ENCODE results near the gene RBMS1.

Gene RBMS1, protein sequence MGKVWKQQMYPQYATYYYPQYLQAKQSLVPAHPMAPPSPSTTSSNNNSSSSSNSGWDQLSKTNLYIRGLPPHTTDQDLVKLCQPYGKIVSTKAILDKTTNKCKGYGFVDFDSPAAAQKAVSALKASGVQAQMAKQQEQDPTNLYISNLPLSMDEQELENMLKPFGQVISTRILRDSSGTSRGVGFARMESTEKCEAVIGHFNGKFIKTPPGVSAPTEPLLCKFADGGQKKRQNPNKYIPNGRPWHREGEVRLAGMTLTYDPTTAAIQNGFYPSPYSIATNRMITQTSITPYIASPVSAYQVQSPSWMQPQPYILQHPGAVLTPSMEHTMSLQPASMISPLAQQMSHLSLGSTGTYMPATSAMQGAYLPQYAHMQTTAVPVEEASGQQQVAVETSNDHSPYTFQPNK

DNA sequence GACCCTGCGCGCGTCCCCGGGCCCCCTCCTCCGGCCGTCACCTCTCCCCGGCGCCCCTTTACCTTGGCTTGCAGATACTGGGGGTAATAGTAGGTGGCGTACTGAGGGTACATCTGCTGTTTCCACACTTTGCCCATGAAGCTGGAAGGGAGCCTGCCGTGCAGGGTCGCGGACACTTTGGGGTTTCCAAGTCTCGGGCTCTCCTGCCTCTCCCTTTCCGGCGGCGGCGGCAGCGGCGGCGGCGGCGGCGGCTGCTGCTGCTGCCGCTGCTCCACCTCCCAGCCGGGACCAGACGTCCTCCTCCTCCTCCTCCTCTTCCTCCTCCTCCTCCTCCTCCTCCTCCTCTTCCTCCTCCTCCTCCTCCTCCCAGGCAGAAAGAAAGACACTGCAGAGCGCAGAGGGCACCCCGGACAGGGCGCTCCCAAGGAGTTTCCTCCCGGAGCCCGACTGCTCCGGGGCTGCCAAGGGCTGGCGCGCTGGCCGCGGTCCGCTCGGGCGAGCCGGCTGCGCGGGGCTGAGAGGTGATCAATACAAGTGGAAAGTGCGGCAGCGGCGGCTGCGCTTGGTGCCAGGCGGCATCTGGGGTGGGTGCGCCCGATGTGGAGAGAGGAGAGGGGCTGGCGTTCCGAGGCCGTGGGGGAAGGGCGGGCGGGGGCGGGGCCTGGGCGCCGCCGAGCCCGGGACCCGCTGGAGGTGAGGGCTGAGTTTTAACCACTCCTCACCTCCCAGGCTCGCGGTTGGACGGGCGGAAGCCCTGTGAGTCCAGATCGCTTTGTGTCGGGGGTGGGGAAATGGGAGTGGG is at the start of gene RBMS1:
RBMS1 (minus strand) TSS at position 581 of the 802 bp plus-strand sequence; CDS start at position 137, 444 bp downstream.
- DNase-seq = no peak

DNA sequence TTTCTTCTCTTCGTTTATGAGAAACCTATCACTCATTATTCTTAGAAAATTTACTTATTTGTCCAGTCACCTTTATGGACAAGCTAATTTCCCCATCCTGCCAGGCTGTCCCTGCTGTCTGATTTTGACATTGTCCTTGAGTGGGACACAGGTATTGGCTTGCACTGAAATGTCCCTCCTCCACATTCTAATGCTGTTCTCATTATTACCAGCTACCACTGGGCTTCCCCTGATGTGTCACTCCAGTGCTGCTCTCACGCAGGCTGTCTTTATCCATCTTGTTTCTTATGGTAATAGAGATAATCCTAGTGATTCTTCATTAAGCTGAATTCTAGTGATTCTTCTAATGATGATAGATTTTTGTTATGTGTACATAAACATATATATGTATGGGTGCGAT is 48.1 kb upstream of the RBMS1 start:
- DNase-seq = no peak

DNA sequence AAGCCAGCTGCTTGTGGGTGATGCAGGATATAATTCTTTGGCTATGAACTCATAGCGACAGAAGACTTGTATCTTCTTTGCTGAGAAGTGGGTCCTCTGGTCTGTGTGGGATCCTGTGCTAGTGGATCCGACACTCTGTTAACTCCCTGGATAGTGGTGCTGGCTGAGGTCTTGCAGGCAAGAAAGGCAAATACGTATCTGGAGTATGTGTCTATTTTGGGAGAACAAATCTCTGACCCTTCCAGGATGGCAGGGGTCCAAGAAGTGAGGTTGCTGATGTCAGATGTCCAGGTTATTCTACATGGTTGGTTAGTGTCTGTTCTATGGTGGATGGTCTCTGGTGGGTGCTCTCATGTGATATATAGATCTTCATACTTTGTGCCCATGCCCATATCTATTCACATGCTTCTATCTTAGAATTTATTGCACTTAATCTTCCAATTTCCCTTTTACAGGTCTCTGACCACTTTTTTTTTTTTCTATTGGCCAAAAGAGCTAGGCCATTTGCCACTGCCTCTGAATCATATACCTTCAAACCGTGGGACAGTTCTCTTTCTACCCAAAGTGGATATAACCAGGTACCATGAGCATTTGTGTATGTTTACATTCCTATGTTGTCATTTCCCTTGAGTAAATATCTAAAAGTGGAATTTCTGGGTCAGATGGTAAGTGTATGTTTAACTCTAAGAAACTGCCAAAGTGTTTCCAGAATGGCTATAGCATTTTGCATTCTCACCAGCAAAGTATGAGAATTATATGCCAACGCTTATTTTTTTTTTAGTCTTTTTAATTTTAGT is 45.1 kb upstream of the RBMS1 start:
- no peak for DNase-seq

DNA sequence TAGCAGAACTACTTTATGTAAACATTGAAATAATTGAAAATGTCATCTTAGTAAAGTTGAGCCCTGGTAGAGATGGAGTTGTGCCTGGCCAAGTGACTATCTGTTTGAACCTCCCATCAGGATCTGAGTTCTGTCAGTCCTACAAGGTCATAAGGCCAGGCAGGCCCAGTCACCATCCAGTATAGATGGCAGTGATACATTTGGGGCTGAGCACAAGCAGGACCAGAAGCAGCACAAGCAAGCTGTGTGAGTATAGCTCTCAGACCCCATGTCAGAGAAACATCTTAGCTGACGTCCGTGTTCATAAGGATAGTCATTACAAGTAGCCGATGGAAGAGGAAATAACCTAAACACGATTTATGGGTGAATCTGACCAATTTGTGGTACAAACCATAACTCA is 44.5 kb upstream of the RBMS1 start:
- DNase-seq = no peak

DNA sequence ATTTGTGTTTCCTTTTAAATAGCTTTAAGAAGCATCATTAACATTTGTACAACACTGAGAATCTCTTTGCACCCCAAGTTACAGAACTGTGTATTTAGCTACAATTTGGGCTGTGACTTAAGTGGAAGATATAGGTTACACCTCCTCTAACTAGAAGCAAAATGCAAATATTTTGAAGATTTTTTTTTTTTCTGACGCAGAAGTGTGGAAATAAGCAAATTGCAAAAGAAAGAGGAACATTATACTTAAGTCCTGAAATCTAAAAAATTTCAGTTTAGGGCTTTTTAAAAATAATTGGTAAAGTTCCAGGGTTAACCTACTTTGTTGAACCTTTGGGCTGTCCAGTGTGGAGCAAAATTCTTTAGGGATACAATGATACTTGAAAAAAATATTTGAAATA is 41.4 kb upstream of the RBMS1 start:
- DNase-seq = no peak

DNA sequence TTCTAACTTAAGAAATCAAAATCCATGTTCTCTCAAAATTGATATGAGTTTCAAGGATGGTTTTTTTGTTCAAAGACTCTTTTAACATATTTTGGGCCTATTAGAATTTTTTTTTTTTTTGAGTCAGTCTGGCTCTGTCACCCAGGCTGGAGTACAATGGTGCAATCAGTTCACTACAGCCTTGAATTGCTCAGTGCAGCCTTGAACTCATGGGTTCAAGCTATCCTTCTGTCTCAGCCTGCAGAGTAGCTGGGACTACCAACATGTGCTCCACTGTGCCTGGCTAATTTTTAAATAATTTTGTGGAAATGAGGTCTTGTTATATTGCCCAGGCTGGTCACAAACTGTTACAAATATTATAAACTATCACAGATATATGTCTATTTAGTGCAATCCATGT is 40.6 kb upstream of the RBMS1 start:
- no peak for DNase-seq

DNA sequence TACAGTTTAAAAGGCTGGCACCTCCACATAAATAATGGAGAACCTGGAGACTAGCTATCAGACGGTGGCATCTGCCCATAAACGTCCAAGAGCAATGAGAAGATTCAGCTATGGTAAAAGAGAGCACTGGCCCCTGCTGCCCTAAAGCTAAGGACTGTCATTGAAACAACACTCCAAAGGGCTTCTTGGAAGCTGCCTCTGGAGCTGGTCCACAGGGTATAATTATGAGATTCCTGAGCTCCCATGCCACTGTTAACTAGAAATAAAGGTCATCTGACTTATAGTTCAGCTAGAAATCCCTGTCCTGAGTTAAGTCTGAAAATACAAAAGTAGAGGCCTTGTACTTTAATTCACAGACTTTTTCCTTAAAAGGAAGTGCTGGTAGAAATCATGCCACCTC is 39.9 kb upstream of the RBMS1 start:
- no peak for DNase-seq

DNA sequence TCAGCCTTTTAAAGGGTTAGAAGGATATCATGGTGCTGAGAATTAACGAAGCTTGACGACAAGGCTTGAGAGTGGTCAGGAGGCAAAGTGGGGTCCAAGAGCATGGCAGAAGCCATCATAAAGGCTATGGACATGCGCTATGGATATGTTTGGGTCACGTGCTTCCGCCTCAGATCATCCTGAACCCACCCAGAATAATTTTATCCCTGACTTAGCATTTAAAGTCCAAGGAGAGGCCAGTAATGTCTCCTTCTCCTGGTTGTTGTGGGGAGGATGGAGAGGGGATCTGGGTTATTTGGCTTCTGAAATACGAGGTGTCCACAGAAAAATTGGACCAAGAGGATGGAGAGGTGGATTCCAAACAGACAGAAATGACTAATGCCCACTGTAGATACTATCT is 38.8 kb upstream of the RBMS1 start:
- no peak for DNase-seq

DNA sequence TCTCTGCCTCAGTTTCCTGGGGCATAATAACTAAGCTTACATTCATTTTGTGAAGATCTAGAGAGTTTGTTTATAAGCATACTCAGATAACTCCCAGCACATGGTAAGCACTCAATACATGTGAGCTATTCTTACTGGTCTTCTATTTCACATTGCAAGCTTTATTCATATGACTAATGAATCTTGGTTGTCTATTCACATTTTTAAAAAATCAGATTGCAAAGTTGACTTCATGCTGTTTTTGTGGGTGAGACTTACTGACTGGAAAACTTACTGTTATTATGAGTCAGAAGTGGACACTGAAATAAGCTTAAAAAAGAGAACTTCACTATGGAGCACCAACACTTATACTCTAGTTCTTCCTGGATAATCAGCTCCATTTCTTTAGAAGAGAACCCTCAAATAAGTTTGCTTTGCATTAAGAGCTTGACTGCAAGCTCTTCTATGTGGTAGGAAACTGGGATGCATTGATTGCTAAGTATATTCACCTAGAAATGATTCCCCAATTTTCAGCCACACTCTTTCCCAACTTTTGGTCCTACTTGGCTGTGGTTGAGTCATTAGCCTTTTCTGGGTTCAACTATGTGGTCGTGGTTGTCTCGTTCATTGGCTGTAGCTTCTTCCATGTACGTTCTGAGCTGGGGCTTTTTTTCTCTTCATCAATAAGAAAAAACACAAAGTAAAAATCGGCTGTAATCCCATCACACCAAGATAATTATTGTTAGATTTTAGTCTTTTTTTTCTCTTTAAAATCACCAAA is 29.5 kb upstream of the RBMS1 start:
- no peak for DNase-seq

DNA sequence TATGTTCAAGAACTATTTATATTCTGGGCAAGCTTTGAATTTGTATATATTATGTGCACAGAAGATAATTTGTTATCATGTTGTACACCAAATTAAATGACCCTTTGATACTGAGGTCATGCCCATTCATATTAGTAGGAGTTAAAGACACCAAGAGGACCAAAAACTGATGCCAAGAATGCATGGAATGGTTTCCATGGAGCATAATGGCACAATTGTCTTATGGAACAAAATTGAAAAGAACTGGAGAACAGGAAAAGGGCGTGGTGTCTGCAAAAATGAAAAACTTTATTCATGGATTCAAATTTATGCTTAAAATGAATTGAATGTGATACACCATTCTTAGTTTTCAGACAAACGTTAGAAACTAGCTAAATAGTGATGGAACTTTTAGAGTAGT is 24.1 kb upstream of the RBMS1 start:
- DNase-seq = no peak

DNA sequence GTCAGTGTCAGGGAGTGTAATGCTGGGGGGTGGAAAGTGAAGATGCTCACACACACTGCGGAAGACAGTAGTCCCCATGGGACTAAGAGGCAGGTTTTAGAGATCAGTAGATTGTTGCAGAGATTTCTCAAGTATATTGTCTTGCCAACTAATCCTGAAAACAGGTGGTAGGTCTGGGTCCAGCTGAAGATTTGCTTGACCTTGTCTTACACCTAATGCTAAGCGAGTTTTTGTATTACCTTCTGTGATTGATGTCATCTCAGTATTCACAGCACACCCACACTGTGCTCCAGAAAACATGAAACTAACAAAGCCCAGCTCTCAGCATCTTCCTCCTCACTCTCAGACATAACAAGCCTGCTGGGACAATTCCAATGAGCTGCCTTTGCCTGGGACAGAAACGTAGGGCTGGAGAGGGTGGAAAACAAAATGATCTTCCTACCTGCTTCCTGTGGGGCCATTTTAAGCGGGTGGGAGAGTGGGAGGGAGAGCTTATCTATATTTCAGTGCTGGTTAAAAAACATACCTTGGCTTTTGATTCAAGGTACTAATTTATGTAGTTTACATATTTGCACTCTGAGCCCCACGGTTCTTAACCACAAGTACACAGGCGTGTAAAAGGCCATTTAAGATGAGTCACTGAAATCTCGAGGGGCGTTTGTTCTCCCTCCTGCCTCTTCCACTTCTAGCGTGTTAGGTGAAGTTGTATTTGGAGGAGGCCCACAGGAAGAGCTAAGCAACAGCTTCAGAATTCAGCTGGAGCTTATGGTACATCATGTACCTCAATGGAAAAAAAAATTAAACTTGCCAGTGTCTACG is 23.1 kb upstream of the RBMS1 start:
- no peak for DNase-seq

DNA sequence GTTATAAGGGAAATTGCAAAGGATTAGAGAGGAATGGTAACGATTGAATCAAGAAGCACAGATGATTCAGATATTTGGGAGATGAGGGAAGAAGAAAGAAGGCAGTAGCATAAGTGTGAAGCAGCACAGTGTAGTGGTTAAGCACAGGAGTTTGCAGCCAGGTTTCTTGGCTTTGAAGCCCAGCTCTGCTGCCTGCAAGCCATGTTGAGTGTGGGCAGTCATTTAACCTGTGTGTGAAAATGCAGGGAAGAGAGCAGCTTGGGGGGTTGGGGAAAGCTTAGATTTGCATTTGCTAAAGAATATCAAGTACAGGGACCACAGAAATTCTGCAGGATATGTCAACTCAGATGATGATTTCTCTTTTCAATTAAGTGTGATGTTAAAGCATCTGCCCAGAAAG is 21.5 kb upstream of the RBMS1 start:
- no peak for DNase-seq

DNA sequence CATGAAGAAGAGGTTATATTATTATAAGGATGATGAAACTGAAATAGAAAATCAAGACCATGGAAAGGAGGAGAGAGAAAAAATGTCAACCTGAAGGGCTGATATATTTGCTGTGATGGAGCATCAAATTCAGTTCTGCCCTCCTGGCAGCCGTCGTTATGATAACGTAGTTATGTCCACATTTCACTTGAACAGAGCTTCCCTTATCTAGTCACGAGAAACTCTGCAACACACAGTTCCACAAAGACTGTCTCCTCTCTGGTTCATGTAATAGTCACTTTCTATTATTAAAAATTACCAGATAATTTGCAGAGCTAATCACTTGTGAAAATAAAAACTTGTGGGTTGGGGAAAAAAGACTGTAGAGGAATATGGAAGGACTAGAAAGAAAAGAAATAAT is 19.5 kb upstream of the RBMS1 start:
- DNase-seq = no peak

DNA sequence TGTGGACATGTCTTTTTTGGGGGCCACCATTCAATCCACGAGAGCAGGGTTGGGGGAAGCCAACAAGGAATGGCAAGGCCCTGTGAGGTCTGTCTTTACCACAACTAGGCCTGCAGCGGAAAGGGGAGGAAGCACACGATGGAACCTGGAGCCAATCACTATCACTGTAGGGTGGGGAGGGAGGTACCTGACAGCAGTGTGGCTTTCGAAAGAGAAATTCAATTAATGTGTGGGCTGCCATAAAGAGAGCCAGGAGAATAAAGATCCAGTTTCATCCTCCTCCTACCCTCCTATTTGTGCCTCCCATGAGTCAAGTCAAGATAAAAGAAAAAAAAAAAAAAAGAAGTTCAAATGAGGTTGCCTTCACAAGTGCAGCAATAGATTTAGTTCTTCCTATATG is 18.9 kb upstream of the RBMS1 start:
- no peak for DNase-seq

DNA sequence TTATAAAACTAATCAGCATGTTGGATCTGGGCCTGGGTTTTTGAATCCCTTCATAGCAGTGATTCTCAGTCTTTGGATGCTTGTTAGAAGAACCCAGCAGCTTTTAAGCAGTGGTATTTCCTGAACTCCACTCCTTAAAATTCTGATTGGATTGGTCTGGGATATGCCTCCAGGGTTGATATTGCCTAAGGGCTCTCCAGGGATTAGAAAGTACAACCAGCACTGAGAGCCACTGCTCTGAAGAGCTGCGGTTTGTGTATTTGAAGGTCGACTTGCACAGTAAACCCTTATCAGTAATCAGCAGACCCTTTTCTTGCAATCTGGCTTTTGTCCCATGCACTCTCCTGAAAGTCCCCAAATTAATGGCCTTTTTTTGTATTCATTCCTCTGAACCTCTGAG is 17.0 kb upstream of the RBMS1 start:
- DNase-seq = no peak

DNA sequence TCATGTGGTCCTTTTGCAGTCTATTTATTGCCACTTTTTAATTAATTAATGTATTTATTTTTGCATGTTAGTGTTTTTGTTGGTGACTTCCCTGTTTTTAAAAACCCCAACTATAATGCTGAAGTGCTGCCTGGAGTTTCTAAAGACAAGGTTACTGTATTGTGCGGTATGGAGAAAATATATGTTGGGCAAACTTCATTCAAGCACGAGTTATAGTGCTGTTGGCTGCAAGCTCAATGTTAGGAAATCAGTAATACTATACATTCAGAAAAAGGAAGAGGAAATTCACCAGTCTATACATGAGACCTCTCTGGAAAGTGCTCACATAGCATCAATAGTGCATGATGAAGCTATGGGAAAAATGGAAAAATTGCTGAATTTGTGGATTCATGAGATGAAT is 15.4 kb upstream of the RBMS1 start:
- no peak for DNase-seq

DNA sequence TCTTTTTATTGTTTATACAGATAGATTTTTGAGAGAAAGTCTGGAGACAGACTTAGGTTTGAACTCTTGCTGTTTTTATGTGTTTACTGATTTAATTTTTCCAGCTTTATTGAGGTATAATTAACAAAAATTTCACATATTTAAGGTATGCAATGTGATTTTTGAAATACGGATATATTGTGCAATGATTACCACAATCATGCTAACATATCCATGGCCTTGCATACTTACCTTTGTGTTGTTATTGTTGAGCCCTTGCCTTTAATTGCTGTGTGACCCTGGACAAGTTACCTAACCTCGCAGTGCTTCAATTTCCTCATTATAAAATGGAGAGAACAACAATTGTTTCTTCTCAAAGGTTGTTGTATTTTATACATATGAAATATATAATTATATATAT is 13.9 kb upstream of the RBMS1 start:
- DNase-seq = no peak

DNA sequence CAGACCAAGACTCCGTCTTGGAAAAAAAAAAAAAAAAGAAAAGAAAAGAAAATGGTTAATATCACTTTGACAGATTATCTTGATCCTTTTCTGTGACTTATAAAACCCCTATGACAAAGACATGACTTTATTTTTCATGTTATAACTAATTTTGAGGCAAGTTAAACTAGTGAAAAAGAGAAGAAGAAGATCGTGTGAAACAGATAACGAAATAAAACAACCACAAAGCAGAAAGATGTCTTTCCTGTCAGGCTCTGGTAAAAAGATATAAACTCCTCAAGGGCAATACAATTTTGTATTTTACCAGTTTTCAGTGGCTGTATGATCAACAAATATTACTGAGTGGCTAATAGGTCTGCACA is 13.4 kb upstream of the RBMS1 start:
- no peak for DNase-seq

DNA sequence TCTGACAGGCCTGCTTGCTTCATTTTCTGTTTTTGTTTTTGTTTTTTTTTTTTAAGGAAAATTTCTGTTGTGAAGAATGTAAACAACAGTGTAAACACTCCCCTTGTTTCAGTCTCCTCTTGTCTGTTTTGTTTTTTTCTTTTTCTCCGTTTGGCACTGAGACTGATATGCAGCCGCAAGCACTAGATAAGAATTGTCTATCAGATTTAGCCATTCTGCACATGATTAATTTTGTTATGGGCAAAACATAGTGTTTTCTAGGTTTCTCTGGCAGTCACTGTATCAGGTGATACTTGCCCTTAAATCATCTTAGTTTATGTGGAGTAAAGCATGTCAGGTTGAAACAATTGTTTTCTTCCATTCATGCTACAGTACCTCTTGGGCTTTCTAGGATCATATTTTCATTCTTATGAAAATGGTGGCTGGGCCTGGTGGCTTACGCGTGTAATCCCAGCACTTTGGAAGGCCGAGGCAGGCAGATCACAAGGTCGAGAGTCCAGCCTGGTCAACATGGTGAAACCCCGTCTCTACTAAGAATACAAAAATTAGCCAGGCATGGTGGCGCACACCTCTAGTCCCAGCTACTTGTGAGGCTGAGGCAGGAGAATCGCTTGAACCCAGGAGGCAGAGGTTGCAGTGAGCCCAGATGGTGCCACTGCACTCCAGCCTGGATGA is 12.9 kb upstream of the RBMS1 start:
- DNase-seq = no peak

DNA sequence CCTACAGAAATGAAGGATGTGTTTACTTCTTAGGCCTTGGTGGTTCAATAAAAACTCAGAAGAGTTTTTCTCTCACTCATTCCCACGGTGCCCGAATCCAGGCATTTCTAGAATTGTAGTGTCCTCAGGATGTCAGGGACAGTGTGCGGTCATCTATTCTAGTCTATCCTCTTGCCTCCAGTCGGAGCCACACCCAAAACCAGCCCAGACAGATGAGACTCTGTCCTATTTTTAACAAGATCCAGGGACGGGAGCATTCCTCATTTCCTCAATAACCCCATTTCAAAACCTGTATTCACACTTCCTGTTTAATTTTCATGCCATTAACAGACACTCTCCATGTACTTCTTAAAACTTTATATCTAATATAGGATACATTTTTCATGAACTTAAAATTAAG is 11.6 kb upstream of the RBMS1 start:
- no peak for DNase-seq

DNA sequence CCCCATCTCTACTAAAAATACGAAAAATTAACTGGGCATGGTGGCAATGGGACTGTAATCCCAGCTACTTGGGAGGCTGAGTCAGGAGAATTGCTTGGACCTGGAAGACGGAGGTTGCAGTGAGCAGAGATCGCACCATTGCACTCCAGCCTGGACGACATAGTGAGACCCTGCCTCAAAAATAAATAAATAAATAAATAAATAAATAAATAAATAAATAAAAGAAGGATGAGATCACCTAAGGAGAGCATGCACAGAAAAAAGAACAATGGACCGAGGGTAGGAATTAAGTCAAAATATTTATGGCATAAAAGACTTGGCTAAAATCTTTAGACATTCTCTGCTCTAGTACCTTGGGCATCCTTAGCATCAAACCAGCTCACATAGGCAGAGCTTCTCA is 8.9 kb upstream of the RBMS1 start:
- no peak for DNase-seq

All from SHP77 treated with DMSO at 0.1 percent for 48 hours (cell line).